Hepatocyte (in vitro differentiated cells): ENCODE measurements around the gene C1orf115.

Experiments
- CTCF ChIP-seq: fragments of 200-600 bp; sonication (generic); IDR thresholded peaks from 2 replicates; pipeline ENCODE4 v1.5.1; 2016; ENCODE audit warnings: antibody characterized with exemption, mild to moderate bottlenecking; ENCODE audit not compliant: poor library complexity
- EZH2 ChIP-seq: fragments of 200-600 bp; sonication (generic); IDR thresholded peaks from 2 replicates; pipeline ENCODE4 v1.6.1; 2016; ENCODE audit warnings: antibody characterized with exemption, mild to moderate bottlenecking, borderline replicate concordance
- EZH2phosphoT487 ChIP-seq: fragments of 200-600 bp; sonication (generic); IDR thresholded peaks from one replicate; pipeline ENCODE4 v1.6.1; 2018; ENCODE audit warnings: antibody characterized with exemption, mild to moderate bottlenecking, low read depth, moderate library complexity; ENCODE audit not compliant: unreplicated experiment, severe bottlenecking

DNA sequence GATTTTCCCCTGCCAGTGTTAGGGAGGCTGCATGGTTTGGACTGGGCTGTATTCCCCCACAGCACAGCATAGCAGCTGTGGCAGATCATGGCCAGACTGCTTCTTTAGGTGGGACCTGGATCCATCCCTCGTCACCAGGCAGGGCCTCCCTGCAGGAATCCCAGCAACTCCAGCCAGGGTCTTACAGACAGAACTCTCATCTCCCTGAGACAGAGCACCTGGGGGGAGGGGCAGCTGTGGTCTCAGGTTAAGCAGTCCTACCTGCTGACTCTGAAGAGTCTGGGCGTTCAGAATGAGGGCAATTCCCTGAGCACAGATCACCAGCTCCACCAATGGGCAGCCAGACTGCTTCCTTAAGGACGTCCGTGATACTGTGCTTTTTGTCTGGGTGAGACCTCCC lies 47.9 kb upstream of the C1orf115 start:
- TF ChIP-seq CTCF (no peak), EZH2phosphoT487 (no peak), EZH2 (no peak)
